A673 (cell line): ENCODE measurements around the gene PALB2. TPM values are rescaled to one million over a fixed set of nuclear protein-coding genes. Genes with fewer than 3 reads are reported as not detected.

Experiments
- BruUV-seq: library from RNA; stranded (reverse); fragments of 400-500 nt; replicated peaks from 2 replicates; lab custom pipeline; 2021; lab: Mats Ljungman, UMichigan
- CTCF ChIA-PET: fragments of 300-600 bp; sonication (Branson Sonifier 250); formaldehyde crosslinking; loops from one replicate; lab custom pipeline; 2022; ENCODE audit warnings: antibody characterized with exemption; lab: Charles Lee
- POLR2A ChIA-PET: fragments of 300-600 bp; sonication (Branson Sonifier 250); formaldehyde crosslinking; loops from one replicate; lab custom pipeline; 2022; ENCODE audit warnings: antibody characterized with exemption; ENCODE audit not compliant: low non-redundant PET; lab: Charles Lee
- DNase-seq: peaks from one replicate; pipeline ENCODE4 v3.0.0-alpha.2; 2015; ENCODE audit warnings: low spot score
- H3K27ac ChIP-seq: fragments of 200-600 bp; sonication (generic); 2 replicates; pipeline ENCODE4 v1.5.1; 2016; ENCODE audit warnings: mixed run types, low read depth, mild to moderate bottlenecking, mixed read lengths, antibody characterized with exemption, low read length; ENCODE audit not compliant: poor library complexity, severe bottlenecking
- H3K27me3 ChIP-seq: fragments of 200-600 bp; sonication (generic); replicated peaks from 2 replicates; pipeline ENCODE4 v1.6.1; 2017; ENCODE audit warnings: mixed run types, low read depth, mild to moderate bottlenecking, mixed read lengths, antibody characterized with exemption, low read length; ENCODE audit not compliant: insufficient read depth, poor library complexity
- H3K36me3 ChIP-seq: fragments of 200-600 bp; sonication (generic); 2 replicates; pipeline ENCODE4 v1.6.1; 2016; ENCODE audit warnings: mixed run types, mild to moderate bottlenecking, mixed read lengths, antibody characterized with exemption, low read length; ENCODE audit not compliant: insufficient read depth, poor library complexity, severe bottlenecking
- H3K4me1 ChIP-seq: fragments of 200-600 bp; sonication (generic); 2 replicates; pipeline ENCODE4 v1.6.1; 2017; ENCODE audit warnings: mixed run types, mild to moderate bottlenecking, mixed read lengths, antibody characterized with exemption, low read length; ENCODE audit not compliant: insufficient read depth, poor library complexity, severe bottlenecking
- H3K4me3 ChIP-seq: fragments of 200-600 bp; sonication (generic); 2 replicates; pipeline ENCODE4 v1.5.1; 2016; ENCODE audit warnings: low read depth, mixed run types, mild to moderate bottlenecking, mixed read lengths, low read length; ENCODE audit not compliant: poor library complexity, severe bottlenecking
- H3K9me3 ChIP-seq: fragments of 200-600 bp; sonication (generic); 2 replicates; pipeline ENCODE4 v1.6.1; 2016; ENCODE audit warnings: mixed run types, low read depth, mild to moderate bottlenecking, mixed read lengths, antibody characterized with exemption, low read length; ENCODE audit not compliant: poor library complexity, severe bottlenecking
- CTCF ChIP-seq: fragments of 300-800, 200-600 bp; sonication (generic); conservative IDR thresholded peaks from 2 replicates; pipeline ENCODE4 v1.5.1; 2017; ENCODE audit warnings: low read depth, mild to moderate bottlenecking, antibody characterized with exemption, low read length, moderate library complexity, mixed read lengths
- EZH2 ChIP-seq: fragments of 200-600 bp; sonication (generic); IDR thresholded peaks from 2 replicates; pipeline ENCODE4 v1.6.1; 2017; ENCODE audit warnings: borderline replicate concordance, low read depth, mild to moderate bottlenecking, mixed read lengths, antibody characterized with exemption, low read length; ENCODE audit not compliant: poor library complexity, severe bottlenecking
- intact Hi-C: fragments of 100-400 bp; cut with micrococcal nuclease; formaldehyde crosslinking; loops from one replicate; pipeline ENCODE4 v1.10.0; 2022; ENCODE audit not compliant: unreplicated experiment
- total RNA-seq: library from RNA; stranded (reverse); gene quantifications from 2 replicates; pipeline ENCODE4 v1.2.3, GENCODE V29; 2021

PALB2 gene
- total RNA-seq, 1 experiment from 2014 or later: 27.2 TPM

- POLR2A ChIA-PET: interaction anchor here (0.6 kb wide), 1 partner anchor 83 kb away, joined by 10 read pairs; no protein-coding TSS in a partner anchor
- intact Hi-C loops: no loop called here
- TF ChIP-seq CTCF: no peak
- no peak for TF ChIP-seq EZH2
Observed at GRCh38 chr16:23668873-23669272, 27.8 kb upstream of the PALB2 start.

GRCh38 chr16:23668225-23668624 lies 27.1 kb upstream of the PALB2 start:
- ChIA-PET POLR2A (no interaction called here), CTCF (no interaction called here)
- H3K36me3 ChIP-seq: peaks cover 65% of the 10 kb centered on the region
- intact Hi-C loops: no loop called here
- DNase-seq: no peak
- BruUV-seq: no TSS peak
- H3K27ac ChIP-seq: no peak overlapping the region
- H3K4me3 ChIP-seq: no peak overlapping the region
- H3K27me3 ChIP-seq: no peaks in the 10 kb centered on the region
- H3K9me3 ChIP-seq: no peaks in the 10 kb centered on the region
- no peak for TF ChIP-seq EZH2
- no peak for TF ChIP-seq CTCF
- H3K4me1 ChIP-seq: no peaks in the 10 kb centered on the region

More at GRCh38 chr16:23668873-23669272, 27.8 kb upstream of the PALB2 start:
- DNase-seq: no peak
- Histone ChIP-seq H3K27ac (no peak overlapping the region), H3K4me1 (no peaks in the 10 kb centered on the region), H3K4me3 (no peak overlapping the region), H3K36me3 (peaks cover 61% of the 10 kb centered on the region), H3K27me3 (no peaks in the 10 kb centered on the region), H3K9me3 (no peaks in the 10 kb centered on the region)
- CTCF ChIA-PET: no interaction called here
- BruUV-seq: no TSS peak

GRCh38 chr16:23667355-23667659 lies 26.2 kb upstream of the PALB2 start:
- Histone ChIP-seq H3K27me3 (no peaks in the 10 kb centered on the region), H3K4me3 (no peak overlapping the region), H3K36me3 (peaks cover 74% of the 10 kb centered on the region), H3K27ac (no peak overlapping the region), H3K4me1 (no peaks in the 10 kb centered on the region), H3K9me3 (no peaks in the 10 kb centered on the region)
- no peak for TF ChIP-seq CTCF
- TF ChIP-seq EZH2: no peak
- no peak for DNase-seq
- intact Hi-C loops: no loop called here
- no TSS peak for BruUV-seq
- CTCF ChIA-PET: no interaction called here
- POLR2A ChIA-PET: no interaction called here
